HK-2 (cell line): ENCODE results near the gene LRP2BP.
A peak's percentile ranks its signal among the peaks of the same experiment; 100 is the strongest.
"Not testable (repeated sequence)": the region's sequence is repeated elsewhere in the genome, so short reads cannot be mapped to it uniquely, and the experiment has no call there.

Experiments used
- DNase-seq: peaks from one replicate; pipeline ENCODE4 v3.0.0-alpha.2; 2018; ENCODE audit not compliant: unreplicated experiment

The LRP2BP gene

DNA sequence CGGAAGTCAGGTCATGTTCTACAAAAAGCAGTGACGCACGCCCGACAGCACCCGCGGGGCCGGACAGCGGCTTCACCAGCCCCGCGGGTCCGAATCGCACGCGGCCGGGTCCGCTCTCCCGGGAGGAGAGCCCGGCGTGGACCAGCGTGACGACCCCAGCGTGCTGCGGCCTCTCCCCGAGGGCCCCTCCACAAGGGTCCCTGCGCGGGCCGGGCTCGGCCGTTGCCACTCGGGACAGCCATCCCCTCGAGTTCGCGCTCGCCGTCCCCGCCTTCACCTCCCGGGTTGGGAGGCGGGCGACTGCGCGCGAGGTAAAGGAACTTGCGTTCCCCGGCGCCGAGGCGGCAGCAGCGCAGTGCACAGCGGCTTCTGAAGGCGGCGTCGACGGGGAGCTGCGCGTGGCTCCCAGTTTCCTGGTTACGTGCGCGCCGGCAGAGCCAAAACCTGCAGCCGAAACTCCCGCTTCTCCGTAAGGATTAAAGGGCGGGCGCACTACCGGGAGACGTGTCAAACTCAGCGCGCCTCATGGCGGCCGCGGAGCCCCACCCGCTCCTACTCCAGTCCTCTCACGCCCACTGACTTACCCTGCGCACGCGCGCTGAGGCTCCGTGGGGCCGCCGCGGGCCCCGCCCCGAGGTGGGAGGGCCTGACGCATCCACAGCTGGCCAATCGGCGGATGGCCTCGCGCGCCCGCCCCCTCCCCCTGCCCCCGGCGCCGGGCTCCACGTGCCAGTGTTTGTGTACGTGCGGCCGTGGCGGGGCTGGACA lies 416 bp upstream of the LRP2BP start:
- peak; percentile 99 for DNase-seq

GRCh38 chr4:185394568-185395237 lies 1.0 kb downstream of the LRP2BP start:
- DNase-seq = no peak

DNA sequence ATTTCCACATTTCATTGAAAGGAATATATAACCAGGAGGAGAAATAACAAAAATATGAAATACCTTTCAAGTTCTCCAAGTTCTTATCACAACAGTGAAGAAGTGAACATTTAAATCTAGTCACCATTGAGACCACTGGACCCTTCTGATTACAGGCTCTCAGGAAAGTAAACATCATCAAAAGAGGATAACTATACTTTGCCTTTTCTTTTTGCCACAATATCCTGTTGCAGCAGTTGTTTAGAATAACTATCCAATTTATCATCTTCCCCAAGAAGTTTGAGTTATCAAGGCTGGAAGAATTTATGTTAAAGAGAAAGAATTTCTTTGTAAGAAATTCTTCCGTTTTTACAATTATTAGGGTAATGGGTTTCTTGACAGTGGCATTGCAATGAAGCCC lies 3.6 kb downstream of the LRP2BP start:
- DNase-seq = no peak

DNA sequence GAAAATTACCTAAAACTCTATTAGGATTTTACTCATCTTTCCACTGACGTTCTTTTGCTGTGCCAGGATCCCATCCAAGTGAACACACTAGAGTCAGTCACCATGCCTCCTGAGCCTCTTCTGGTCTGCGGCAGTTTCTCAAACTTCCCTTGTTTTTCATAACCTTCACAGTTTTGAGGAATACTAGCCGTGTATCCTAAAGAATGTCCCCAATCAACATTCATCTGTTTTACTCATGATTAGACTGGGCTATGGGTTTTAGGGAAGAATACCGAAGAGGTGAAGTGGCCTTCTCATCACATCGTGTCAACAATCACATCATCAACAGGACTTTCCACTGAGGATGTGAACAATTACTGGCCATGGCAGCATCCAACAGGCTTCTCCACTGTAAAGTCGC lies 4.8 kb downstream of the LRP2BP start:
- DNase-seq = no peak

GRCh38 chr4:185387957-185388356 lies 7.8 kb downstream of the LRP2BP start:
- DNase-seq = no peak

- DNase-seq = no peak
Observed at GRCh38 chr4:185384930-185385331, 10.8 kb downstream of the LRP2BP start.

- no peak for DNase-seq
Observed at GRCh38 chr4:185384061-185384460, 11.7 kb downstream of the LRP2BP start.

DNA sequence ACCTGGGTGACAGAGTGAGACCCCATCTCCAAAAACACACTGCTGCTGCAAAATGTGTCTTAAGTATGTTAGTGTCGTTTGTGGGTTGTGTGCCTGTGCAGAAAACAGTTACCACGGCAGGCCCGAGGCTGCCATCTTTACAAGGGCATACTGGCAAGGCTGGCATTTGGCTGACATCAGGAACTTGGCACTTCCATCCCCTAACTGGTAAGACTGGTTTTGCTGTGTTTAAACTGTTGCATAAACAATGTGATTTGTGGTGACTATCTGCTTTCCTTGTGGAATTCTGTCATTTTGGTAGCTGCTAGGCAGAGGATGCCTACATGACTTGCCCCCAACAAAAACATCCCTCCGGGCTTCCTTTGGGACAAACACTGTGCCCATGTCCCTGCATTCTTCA lies 12.3 kb downstream of the LRP2BP start:
- no peak for DNase-seq

DNA sequence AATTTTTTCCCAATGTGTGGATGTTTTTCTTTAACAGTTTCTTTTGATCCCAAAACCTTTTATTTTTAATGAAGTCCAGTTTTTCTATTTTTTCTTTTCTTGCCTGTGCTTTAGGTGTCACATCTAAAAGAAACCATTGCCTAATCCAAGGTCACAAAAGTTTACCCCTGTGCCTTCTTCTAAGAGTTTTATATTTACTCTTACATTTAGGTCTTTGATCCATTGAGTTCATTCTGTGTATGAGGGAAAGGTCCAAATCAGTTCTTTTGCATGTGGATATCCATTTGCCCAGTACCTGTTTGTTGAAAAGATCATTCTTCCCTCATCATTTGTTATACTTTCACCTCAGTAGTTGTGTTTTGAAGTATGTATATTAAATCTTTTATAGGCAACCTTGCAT lies 13.0 kb downstream of the LRP2BP start:
- no peak for DNase-seq

DNA sequence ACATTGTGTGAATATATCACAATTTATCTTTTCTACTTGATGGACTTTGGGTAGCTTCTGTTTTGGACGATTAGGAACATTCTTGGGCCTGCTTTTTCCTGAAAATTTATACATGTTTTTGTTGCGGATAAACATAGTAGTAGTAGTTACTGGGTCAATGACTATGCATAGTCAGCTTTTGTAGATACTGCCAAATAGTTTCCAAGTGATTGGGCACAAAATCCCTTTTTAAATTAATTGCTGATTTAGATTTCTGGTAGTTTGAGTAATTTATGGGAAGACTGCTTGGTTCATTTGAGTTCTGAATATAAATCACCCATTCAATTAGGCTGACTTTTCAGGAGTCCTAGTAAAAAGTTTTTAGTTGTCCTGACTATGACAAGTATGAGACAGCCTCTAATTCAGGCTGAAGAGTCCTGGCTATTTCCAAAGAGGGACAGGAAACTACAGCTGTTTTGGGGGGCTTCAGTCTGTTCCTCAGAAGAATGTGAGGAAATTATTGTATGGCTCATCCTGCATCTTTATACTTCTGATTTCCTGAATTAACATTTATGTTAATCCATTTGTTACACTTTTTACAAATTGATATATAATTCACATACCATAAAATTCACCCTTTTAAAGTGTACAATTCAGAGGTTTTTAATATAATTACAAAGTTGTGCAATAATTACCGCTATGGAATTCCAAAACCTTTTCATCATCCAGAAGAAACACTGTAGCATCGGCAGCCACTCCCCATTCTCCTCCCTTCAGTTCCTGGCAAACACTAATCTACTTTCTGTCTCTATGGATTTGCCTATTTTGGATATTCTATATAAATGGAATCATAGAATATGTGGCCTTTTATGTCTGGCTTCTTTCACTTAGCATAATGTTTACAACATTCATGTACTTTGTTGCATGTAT lies 14.2 kb downstream of the LRP2BP start:
- DNase-seq = no peak

GRCh38 chr4:185380320-185380719 lies 15.4 kb downstream of the LRP2BP start:
- no peak for DNase-seq

GRCh38 chr4:185379326-185380295 lies 16.1 kb downstream of the LRP2BP start:
- no peak for DNase-seq

DNA sequence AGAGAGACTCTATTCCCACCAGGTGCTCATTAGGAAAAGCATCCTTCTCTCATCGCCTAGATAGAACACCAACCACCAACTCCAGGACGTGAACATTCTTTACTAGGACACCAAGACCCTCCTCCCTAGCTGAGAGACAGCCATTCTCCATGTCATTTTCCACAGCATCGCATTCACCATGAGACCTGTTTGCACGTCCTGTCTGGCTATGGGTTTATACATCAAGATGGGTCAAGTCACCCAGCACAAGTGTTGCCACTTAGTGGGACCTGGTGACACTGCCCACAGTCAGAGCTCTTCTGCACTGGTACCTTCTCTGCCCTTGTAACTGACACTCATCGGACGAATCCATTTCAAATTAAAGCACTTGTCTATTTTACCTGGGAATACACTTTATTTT lies 17.5 kb downstream of the LRP2BP start:
- no peak for DNase-seq

DNA sequence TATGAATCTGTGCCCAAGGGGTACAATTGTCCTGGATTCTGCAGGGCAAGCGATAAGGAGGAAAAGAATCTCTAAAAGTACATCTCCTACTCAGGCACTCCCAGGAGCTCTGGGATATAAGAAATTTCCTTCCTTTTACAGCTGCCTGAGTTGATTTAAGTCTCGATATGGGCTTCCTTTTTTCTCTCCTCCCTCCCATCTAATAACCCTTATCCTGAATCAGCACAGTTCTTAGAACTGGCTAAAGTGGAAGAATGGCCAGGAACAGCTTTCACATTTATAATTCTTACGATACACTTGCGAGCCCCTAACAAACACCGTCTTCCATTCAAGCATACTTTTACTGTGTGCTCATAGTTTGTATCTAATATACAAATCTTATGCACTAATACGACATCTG lies 21.2 kb downstream of the LRP2BP start:
- no peak for DNase-seq

- DNase-seq = no peak
Observed at GRCh38 chr4:185374027-185374426, 21.7 kb downstream of the LRP2BP start.

DNA sequence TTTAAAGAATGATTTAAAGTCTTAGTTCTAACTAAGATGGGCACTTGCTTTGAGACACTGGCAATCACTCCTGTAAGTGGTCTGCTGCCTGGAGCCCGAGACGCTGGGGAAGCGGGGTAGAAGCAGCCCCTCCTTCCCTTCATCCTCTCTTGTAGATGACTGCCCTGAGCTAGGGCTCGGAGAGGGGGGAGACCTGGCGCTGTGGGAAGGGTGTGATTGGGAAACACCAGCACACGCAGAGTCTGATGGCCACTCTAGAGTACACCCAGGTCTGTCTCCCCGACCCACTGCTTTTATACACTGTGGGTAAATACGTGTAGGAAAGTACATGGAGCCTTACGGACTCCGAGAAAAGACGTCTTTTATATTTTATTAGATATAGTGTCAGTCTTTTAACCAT lies 24.0 kb downstream of the LRP2BP start:
- DNase-seq = no peak

- no peak for DNase-seq
Observed at GRCh38 chr4:185370268-185370949, 25.3 kb downstream of the LRP2BP start.

GRCh38 chr4:185369731-185370130 lies 26.0 kb downstream of the LRP2BP start:
- DNase-seq = no peak

DNA sequence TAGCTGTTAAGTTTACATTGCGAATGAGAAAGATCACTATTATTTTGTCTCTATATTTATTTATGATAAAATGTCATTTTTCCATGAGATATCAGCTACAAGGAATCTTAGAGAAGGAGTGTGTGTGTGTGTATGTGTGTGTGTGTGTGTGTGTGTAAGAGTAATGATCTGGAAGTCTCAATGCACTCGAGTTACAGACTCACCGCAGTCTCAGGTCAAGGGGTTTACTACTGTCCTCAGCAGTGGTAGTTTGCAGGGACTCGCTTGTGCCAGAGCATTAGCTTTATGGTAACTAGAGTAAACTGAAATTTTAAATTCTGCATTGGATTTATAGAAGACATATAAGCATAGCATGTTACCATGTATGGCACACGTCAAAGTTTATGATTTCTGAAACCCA lies 30.8 kb downstream of the LRP2BP start:
- no peak for DNase-seq

DNA sequence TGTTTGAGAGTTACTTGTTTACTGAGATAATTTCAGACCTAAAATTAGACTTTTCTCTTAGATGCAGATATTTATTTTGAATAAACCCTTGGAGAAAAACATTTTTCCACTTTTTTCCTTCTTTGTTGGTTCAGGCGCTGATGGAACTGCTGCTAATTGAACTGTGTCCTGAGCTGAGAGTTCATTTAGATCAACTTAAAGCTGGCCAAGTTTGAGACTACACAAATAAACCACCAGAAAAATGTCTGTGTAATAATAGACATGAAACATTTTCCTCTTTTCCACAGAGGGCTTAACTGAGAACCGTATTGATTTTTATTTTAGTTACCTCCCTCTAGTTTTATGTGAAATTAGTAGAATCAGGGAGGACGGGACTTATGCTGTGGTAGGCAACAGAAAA lies 32.5 kb downstream of the LRP2BP start:
- DNase-seq = no peak

GRCh38 chr4:185362570-185362969 lies 33.2 kb downstream of the LRP2BP start:
- not testable (repeated sequence) for DNase-seq
